KMS-11 (cell line): Measurements from ENCODE around the gene SNX33.

Experiments
- H2AFZ ChIP-seq: fragments of 200-600 bp; sonication (generic); 2 replicates; pipeline ENCODE4 v1.6.1; 2016; ENCODE audit warnings: antibody characterized with exemption, mixed run types, low read depth
- H3K27ac ChIP-seq: fragments of 200-600 bp; sonication (generic); 2 replicates; pipeline ENCODE4 v1.6.1; 2016; ENCODE audit warnings: mild to moderate bottlenecking, mixed run types
- H3K27me3 ChIP-seq: fragments of 200-600 bp; sonication (generic); 2 replicates; pipeline ENCODE4 v1.6.1; 2017; ENCODE audit warnings: mild to moderate bottlenecking, low read depth, mixed run types, moderate library complexity; ENCODE audit not compliant: insufficient read depth
- H3K36me3 ChIP-seq: fragments of 200-600 bp; sonication (generic); 2 replicates; pipeline ENCODE4 v1.6.1; 2017; ENCODE audit warnings: mild to moderate bottlenecking, mixed run types; ENCODE audit not compliant: insufficient read depth
- H3K4me1 ChIP-seq: fragments of 200-600 bp; sonication (generic); 2 replicates; pipeline ENCODE4 v1.6.1; 2016; ENCODE audit warnings: mild to moderate bottlenecking, low read depth, mixed run types; ENCODE audit not compliant: poor library complexity, severe bottlenecking
- H3K4me2 ChIP-seq: fragments of 200-600 bp; sonication (generic); 2 replicates; pipeline ENCODE4 v1.7.0; 2016; ENCODE audit warnings: mild to moderate bottlenecking, mixed run types
- H3K4me3 ChIP-seq: fragments of 200-600 bp; sonication (generic); IDR thresholded peaks from 2 replicates; pipeline ENCODE4 v1.6.1; 2017; ENCODE audit warnings: low read depth, low read length, mixed read lengths; ENCODE audit not compliant: insufficient read depth
- H3K79me2 ChIP-seq: fragments of 200-600 bp; sonication (generic); 2 replicates; pipeline ENCODE4 v1.6.1; 2016; ENCODE audit warnings: low read depth, mixed run types; ENCODE audit not compliant: insufficient read depth
- H3K9ac ChIP-seq: fragments of 200-600 bp; sonication (generic); 2 replicates; pipeline ENCODE4 v1.6.1; 2016; ENCODE audit warnings: mild to moderate bottlenecking, mixed run types
- H4K20me1 ChIP-seq: fragments of 200-600 bp; sonication (generic); 2 replicates; pipeline ENCODE4 v1.6.1; 2016; ENCODE audit warnings: mild to moderate bottlenecking, mixed run types; ENCODE audit not compliant: insufficient read depth
- TF ChIP-seq, protein P1 (sequence below): fragments of 200-600 bp; sonication (generic); conservative IDR thresholded peaks from 2 replicates; pipeline ENCODE4 v1.6.1; 2017; ENCODE audit warnings: low read depth, mild to moderate bottlenecking, antibody characterized with exemption, low read length, moderate library complexity, mixed read lengths

SNX33 gene

GRCh38 chr15:75646944-75647364 lies 758 bp upstream of the SNX33 start:
- H3K9ac ChIP-seq, result peak overlapping the region; percentile 53; the same call in 1 of the 2 replicates
- no peaks in the 10 kb centered on the region; the same call in 1 of the 2 replicates for H3K27me3 ChIP-seq
- peak overlapping the region; percentile 89 for H3K4me2 ChIP-seq
- no peak overlapping the region for H3K27ac ChIP-seq
- peak overlapping the region; percentile 95 for H2AFZ ChIP-seq
- TF ChIP-seq, protein P1, sequence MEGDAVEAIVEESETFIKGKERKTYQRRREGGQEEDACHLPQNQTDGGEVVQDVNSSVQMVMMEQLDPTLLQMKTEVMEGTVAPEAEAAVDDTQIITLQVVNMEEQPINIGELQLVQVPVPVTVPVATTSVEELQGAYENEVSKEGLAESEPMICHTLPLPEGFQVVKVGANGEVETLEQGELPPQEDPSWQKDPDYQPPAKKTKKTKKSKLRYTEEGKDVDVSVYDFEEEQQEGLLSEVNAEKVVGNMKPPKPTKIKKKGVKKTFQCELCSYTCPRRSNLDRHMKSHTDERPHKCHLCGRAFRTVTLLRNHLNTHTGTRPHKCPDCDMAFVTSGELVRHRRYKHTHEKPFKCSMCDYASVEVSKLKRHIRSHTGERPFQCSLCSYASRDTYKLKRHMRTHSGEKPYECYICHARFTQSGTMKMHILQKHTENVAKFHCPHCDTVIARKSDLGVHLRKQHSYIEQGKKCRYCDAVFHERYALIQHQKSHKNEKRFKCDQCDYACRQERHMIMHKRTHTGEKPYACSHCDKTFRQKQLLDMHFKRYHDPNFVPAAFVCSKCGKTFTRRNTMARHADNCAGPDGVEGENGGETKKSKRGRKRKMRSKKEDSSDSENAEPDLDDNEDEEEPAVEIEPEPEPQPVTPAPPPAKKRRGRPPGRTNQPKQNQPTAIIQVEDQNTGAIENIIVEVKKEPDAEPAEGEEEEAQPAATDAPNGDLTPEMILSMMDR, result no peak
- H3K4me1 ChIP-seq, result no peaks in the 10 kb centered on the region
- no peaks in the 10 kb centered on the region for H3K79me2 ChIP-seq
- H3K36me3 ChIP-seq, result no peaks in the 10 kb centered on the region
- H4K20me1 ChIP-seq, result no peaks in the 10 kb centered on the region
- no peak overlapping the region for H3K4me3 ChIP-seq

GRCh38 chr15:75648156-75649000 lies 666 bp downstream of the SNX33 start:
- H3K36me3 ChIP-seq, result no peaks in the 10 kb centered on the region
- H3K4me1 ChIP-seq, result no peaks in the 10 kb centered on the region
- no peaks in the 10 kb centered on the region; the same call in 1 of the 2 replicates for H3K27me3 ChIP-seq
- H3K4me2 ChIP-seq, result peak overlapping the region; percentile 89
- H4K20me1 ChIP-seq, result no peaks in the 10 kb centered on the region
- peak overlapping the region; percentile 95 for H2AFZ ChIP-seq
- H3K9ac ChIP-seq, result no peak overlapping the region; the same call in 1 of the 2 replicates
- no peaks in the 10 kb centered on the region for H3K79me2 ChIP-seq
- no peak overlapping the region for H3K27ac ChIP-seq
- TF ChIP-seq, protein P1, result 0 out of 2 replicates have a peak, but pooled peaks have one; percentile 13
- no peak overlapping the region for H3K4me3 ChIP-seq

DNA sequence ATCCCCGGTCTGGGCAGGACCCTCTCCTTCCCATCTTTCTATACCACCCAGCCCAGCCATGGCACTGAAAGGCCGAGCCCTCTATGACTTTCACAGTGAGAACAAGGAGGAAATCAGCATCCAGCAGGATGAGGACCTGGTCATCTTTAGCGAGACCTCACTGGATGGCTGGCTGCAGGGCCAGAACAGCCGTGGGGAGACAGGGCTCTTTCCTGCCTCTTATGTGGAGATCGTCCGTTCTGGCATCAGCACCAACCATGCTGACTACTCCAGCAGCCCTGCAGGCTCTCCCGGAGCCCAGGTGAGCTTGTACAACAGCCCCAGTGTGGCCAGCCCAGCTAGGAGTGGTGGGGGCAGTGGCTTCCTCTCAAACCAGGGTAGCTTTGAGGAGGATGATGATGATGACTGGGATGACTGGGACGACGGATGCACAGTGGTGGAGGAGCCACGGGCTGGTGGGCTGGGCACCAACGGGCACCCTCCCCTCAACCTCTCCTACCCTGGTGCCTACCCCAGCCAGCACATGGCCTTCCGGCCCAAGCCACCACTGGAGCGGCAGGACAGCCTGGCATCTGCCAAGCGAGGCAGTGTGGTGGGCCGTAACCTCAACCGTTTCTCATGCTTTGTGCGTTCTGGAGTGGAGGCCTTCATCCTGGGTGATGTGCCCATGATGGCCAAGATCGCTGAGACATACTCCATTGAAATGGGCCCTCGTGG lies 1.5 kb downstream of the SNX33 start:
- Histone ChIP-seq H3K9ac (no peak overlapping the region), H3K79me2 (no peaks in the 10 kb centered on the region), H3K27ac (no peak overlapping the region)

DNA sequence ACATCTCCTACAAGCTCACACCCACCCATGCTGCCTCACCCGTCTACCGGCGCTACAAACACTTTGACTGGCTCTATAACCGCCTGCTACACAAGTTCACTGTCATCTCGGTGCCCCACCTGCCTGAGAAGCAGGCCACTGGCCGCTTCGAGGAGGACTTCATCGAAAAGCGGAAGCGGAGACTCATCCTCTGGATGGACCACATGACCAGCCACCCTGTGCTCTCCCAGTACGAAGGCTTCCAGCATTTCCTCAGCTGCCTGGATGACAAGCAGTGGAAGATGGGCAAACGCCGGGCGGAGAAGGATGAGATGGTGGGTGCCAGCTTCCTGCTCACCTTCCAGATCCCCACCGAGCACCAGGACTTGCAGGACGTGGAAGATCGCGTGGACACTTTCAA lies 2.1 kb downstream of the SNX33 start:
- Histone ChIP-seq H3K79me2 (no peaks in the 10 kb centered on the region), H2AFZ (no peak overlapping the region), H3K4me2 (no peak overlapping the region), H3K9ac (no peak overlapping the region), H3K4me1 (no peaks in the 10 kb centered on the region), H4K20me1 (no peaks in the 10 kb centered on the region), H3K27me3 (no peaks in the 10 kb centered on the region; the same call in 1 of the 2 replicates), H3K4me3 (no peak overlapping the region), H3K36me3 (no peaks in the 10 kb centered on the region), H3K27ac (no peak overlapping the region)
- TF ChIP-seq, protein P1, result no peak

More for the DNA sequence above, 1.5 kb downstream of the SNX33 start:
- Histone ChIP-seq H3K27me3 (no peaks in the 10 kb centered on the region; the same call in 1 of the 2 replicates), H3K4me2 (no peak overlapping the region), H2AFZ (no peak overlapping the region), H3K4me3 (no peak overlapping the region), H4K20me1 (no peaks in the 10 kb centered on the region), H3K36me3 (no peaks in the 10 kb centered on the region), H3K4me1 (no peaks in the 10 kb centered on the region)
- TF ChIP-seq, protein P1, result no peak
